H9 (cell line): ENCODE results near the gene PRORP. TPM values are rescaled to one million over a fixed set of nuclear protein-coding genes. Genes with fewer than 3 reads are reported as not detected.

Experiments
- DNase-seq: peaks from one replicate; pipeline ENCODE4 v3.0.0-alpha.2; 2017
- H2AFZ ChIP-seq: one replicate; pipeline ENCODE4 v1.6.1; 2013; ENCODE audit warnings: mild to moderate bottlenecking, low read length, control low read depth, moderate library complexity
- H2AK5ac ChIP-seq: 2 replicates; pipeline ENCODE4 v1.6.1; 2013; ENCODE audit warnings: low read length, control low read depth, mixed read lengths; ENCODE audit not compliant: insufficient read length
- H2BK120ac ChIP-seq: one replicate; pipeline ENCODE4 v1.6.1; 2013; ENCODE audit warnings: low read depth, mild to moderate bottlenecking, low read length, control low read depth, inconsistent platforms; ENCODE audit not compliant: poor library complexity, severe bottlenecking
- H2BK12ac ChIP-seq: 2 replicates; pipeline ENCODE4 v1.6.1; 2013; ENCODE audit warnings: low read length, control low read depth, mixed read lengths, low read depth; ENCODE audit not compliant: insufficient read length
- H2BK15ac ChIP-seq: 2 replicates; pipeline ENCODE4 v1.6.1; 2013; ENCODE audit warnings: low read depth, low read length, control low read depth
- H2BK20ac ChIP-seq: one replicate; pipeline ENCODE4 v1.6.1; 2013; ENCODE audit warnings: low read depth, mild to moderate bottlenecking, low read length, control low read depth, inconsistent platforms; ENCODE audit not compliant: poor library complexity, severe bottlenecking
- H2BK5ac ChIP-seq: 2 replicates; pipeline ENCODE4 v1.6.1; 2013; ENCODE audit warnings: low read length, control low read depth, mixed read lengths; ENCODE audit not compliant: insufficient read length
- H3K14ac ChIP-seq: 2 replicates; pipeline ENCODE4 v1.6.1; 2013; ENCODE audit warnings: low read length, control low read depth; ENCODE audit not compliant: insufficient read depth
- H3K18ac ChIP-seq: 2 replicates; pipeline ENCODE4 v1.6.1; 2013; ENCODE audit warnings: low read depth, mild to moderate bottlenecking, mixed read lengths, low read length, control low read depth; ENCODE audit not compliant: insufficient read length
- H3K23ac ChIP-seq: 2 replicates; pipeline ENCODE4 v1.6.1; 2013; ENCODE audit warnings: low read length, control low read depth, mixed read lengths, low read depth; ENCODE audit not compliant: insufficient read length
- H3K23me2 ChIP-seq: 2 replicates; pipeline ENCODE4 v1.6.1; 2013; ENCODE audit warnings: low read depth, mild to moderate bottlenecking, mixed read lengths, low read length, control low read depth; ENCODE audit not compliant: insufficient read length, poor library complexity, severe bottlenecking
- H3K27ac ChIP-seq: 2 replicates; pipeline ENCODE4 v1.5.1; 2013; ENCODE audit warnings: low read length, control low read depth, mixed read lengths, low read depth; ENCODE audit not compliant: insufficient read length
- H3K27me3 ChIP-seq: 2 replicates; pipeline ENCODE4 v1.6.1; 2013; ENCODE audit warnings: low read length, control low read depth, inconsistent platforms; ENCODE audit not compliant: insufficient read depth
- H3K4ac ChIP-seq: 2 replicates; pipeline ENCODE4 v1.6.1; 2013; ENCODE audit warnings: low read depth, mild to moderate bottlenecking, control low read depth, inconsistent platforms, low read length, moderate library complexity
- H3K4me1 ChIP-seq: 2 replicates; pipeline ENCODE4 v1.6.1; 2013; ENCODE audit warnings: low read length, control low read depth, inconsistent platforms; ENCODE audit not compliant: insufficient read depth
- H3K4me2 ChIP-seq: 2 replicates; pipeline ENCODE4 v1.6.1; 2013; ENCODE audit warnings: low read length, control low read depth, mixed read lengths; ENCODE audit not compliant: insufficient read length, insufficient read depth
- H3K56ac ChIP-seq: 2 replicates; pipeline ENCODE4 v1.6.1; 2013; ENCODE audit warnings: low read depth, mild to moderate bottlenecking, mixed read lengths, low read length, control low read depth; ENCODE audit not compliant: insufficient read length
- H3K79me1 ChIP-seq: 2 replicates; pipeline ENCODE4 v1.6.1; 2013; ENCODE audit warnings: low read depth, mild to moderate bottlenecking, moderate library complexity, low read length, control low read depth, inconsistent platforms; ENCODE audit not compliant: insufficient read depth, poor library complexity, severe bottlenecking
- H3K79me2 ChIP-seq: 2 replicates; pipeline ENCODE4 v1.6.1; 2013; ENCODE audit warnings: low read length, control low read depth, inconsistent platforms; ENCODE audit not compliant: insufficient read depth
- H3K9ac ChIP-seq: 2 replicates; pipeline ENCODE4 v1.6.1; 2013; ENCODE audit warnings: low read length, control low read depth, mixed read lengths; ENCODE audit not compliant: insufficient read length; ENCODE audit errors: extremely low read depth
- H3K9me3 ChIP-seq: one replicate; pipeline ENCODE4 v1.6.1; 2013; ENCODE audit warnings: low read depth, low read length, inconsistent platforms; ENCODE audit not compliant: control insufficient read depth
- H3T11ph ChIP-seq: one replicate; pipeline ENCODE4 v1.6.1; 2013; ENCODE audit warnings: mild to moderate bottlenecking, low read length, control low read depth, inconsistent platforms
- H4K20me1 ChIP-seq: one replicate; pipeline ENCODE4 v1.6.1; 2013; ENCODE audit not compliant: control insufficient read depth, insufficient read length, insufficient read depth
- H4K5ac ChIP-seq: 2 replicates; pipeline ENCODE4 v1.6.1; 2013; ENCODE audit warnings: low read depth, mild to moderate bottlenecking, mixed read lengths, low read length, control low read depth; ENCODE audit not compliant: insufficient read length
- H4K8ac ChIP-seq: replicated peaks from 2 replicates; pipeline ENCODE4 v1.6.1; 2013; ENCODE audit warnings: low read length, control low read depth, mixed read lengths, low read depth; ENCODE audit not compliant: insufficient read length
- H4K91ac ChIP-seq: 2 replicates; pipeline ENCODE4 v1.6.1; 2013; ENCODE audit warnings: low read depth, mild to moderate bottlenecking, moderate library complexity, mixed read lengths, low read length, control low read depth; ENCODE audit not compliant: insufficient read length
- H3K27ac Mint-ChIP-seq, 3 experiments: 2 replicates in 2 of 3; 3 replicates in 1 of 3; pipeline ENCODE4 v1.8.0; 2020 to 2021; ENCODE audit warnings: mixed read lengths in 3 of 3, mild to moderate bottlenecking in 1 of 3, moderate library complexity in 1 of 3
- H3K27me3 Mint-ChIP-seq: 2 replicates; pipeline ENCODE4 v1.8.0; 2021; ENCODE audit warnings: low read depth, mild to moderate bottlenecking, moderate library complexity, mixed read lengths
- H3K36me3 Mint-ChIP-seq, 3 experiments: 2 replicates in 2 of 3; 3 replicates in 1 of 3; pipeline ENCODE4 v1.8.0; 2020 to 2021; ENCODE audit warnings: low read depth in 3 of 3, mixed read lengths in 3 of 3; ENCODE audit not compliant: insufficient read depth in 1 of 3
- H3K4me1 Mint-ChIP-seq, 2 experiments: 2 replicates each; pipeline ENCODE4 v1.8.0; 2020; ENCODE audit warnings: mixed read lengths in 2 of 2
- H3K4me3 Mint-ChIP-seq, 2 experiments: 2 replicates in 1 of 2; 3 replicates in 1 of 2; pipeline ENCODE4 v1.8.0; 2020 to 2021; ENCODE audit warnings: mild to moderate bottlenecking in 2 of 2, mixed read lengths in 2 of 2, moderate library complexity in 1 of 2
- H3K9me3 Mint-ChIP-seq, 2 experiments: 2 replicates in 1 of 2; 3 replicates in 1 of 2; pipeline ENCODE4 v1.8.0; 2020; ENCODE audit warnings: mild to moderate bottlenecking in 2 of 2, mixed read lengths in 2 of 2, moderate library complexity in 1 of 2
- WGBS: extraction: QIAGEN DNeasy Blood & Tissue Kit; methylation state at CpG from one replicate; pipeline ENCODE4 v1.1.7; 2013; ENCODE audit warnings: missing lambda C conversion rate, low lambda C conversion rate, mixed read lengths; ENCODE audit not compliant: insufficient read length; ENCODE audit errors: extremely low coverage; 5-methylcytosine and 5-hydroxymethylcytosine counted together
- total RNA-seq: library from RNA; stranded (reverse); gene quantifications from 2 replicates; pipeline ENCODE4 v1.2.1, GENCODE V29; 2021
- TF ChIP-seq, protein P1 (sequence below): fragments of 200-600 bp; sonication (generic); conservative IDR thresholded peaks from 3 replicates; pipeline ENCODE4 v1.8.0; 2021; ENCODE audit warnings: antibody characterized with exemption, mild to moderate bottlenecking

PRORP gene
- total RNA-seq, 1 experiment from 2014 or later: 37.7 TPM

- Histone ChIP-seq H4K20me1 (no peaks in the 10 kb centered on the region), H2AFZ (no peak overlapping the region), H3K9ac (no peak overlapping the region), H3K9me3 (no peaks in the 10 kb centered on the region), H3K4me2 (no peak overlapping the region), H4K91ac (no peak overlapping the region), H2BK15ac (no peak overlapping the region), H4K8ac (no peak overlapping the region), H3K4ac (no peak overlapping the region), H3K27ac (no peak overlapping the region), H3K18ac (no peak overlapping the region), H2AK5ac (no peak overlapping the region), H3K27me3 (no peaks in the 10 kb centered on the region), H3K56ac (no peak overlapping the region), H3K14ac (no peak overlapping the region), H3K79me2 (no peaks in the 10 kb centered on the region), H2BK120ac (no peak overlapping the region), H3K23ac (no peak overlapping the region), H2BK20ac (no peak overlapping the region), H3K23me2 (no peaks in the 10 kb centered on the region), H3K79me1 (peaks cover 5% of the 10 kb centered on the region), H4K5ac (no peak overlapping the region), H2BK12ac (no peak overlapping the region), H2BK5ac (no peak overlapping the region), H3K4me1 (no peaks in the 10 kb centered on the region), H3T11ph (no peak overlapping the region)
- Mint-ChIP-seq H3K4me3 (no peak overlapping the region), H3K27ac (peak overlapping the region in 2 of 3 experiments; percentile 45 to 92; a peak in 4 of 7 replicates), H3K9me3 (no peaks in the 10 kb centered on the region), H3K4me1 (no peaks in the 10 kb centered on the region), H3K27me3 (no peaks in the 10 kb centered on the region), H3K36me3 (peaks cover 4 to 41% (median 34%) of the 10 kb centered on the region in 3 experiments; a peak in 6 of 7 replicates)
- TF ChIP-seq, protein P1, sequence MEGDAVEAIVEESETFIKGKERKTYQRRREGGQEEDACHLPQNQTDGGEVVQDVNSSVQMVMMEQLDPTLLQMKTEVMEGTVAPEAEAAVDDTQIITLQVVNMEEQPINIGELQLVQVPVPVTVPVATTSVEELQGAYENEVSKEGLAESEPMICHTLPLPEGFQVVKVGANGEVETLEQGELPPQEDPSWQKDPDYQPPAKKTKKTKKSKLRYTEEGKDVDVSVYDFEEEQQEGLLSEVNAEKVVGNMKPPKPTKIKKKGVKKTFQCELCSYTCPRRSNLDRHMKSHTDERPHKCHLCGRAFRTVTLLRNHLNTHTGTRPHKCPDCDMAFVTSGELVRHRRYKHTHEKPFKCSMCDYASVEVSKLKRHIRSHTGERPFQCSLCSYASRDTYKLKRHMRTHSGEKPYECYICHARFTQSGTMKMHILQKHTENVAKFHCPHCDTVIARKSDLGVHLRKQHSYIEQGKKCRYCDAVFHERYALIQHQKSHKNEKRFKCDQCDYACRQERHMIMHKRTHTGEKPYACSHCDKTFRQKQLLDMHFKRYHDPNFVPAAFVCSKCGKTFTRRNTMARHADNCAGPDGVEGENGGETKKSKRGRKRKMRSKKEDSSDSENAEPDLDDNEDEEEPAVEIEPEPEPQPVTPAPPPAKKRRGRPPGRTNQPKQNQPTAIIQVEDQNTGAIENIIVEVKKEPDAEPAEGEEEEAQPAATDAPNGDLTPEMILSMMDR: no peak; the same call in 2 of the 3 replicates
- no peak for DNase-seq
- no CpG with 5 or more reads among the region's 6 CpGs for WGBS
Observed at GRCh38 chr14:35133542-35134328, 11.4 kb downstream of the PRORP start.
